Breast epithelium (tissue), 3 donors: Measurements from ENCODE around the gene ISG20L2.

Experiments used
- POLR2A ChIP-seq: fragments of 450-650 bp; IDR thresholded peaks from one replicate; pipeline ENCODE4 v1.6.1; 2016; ENCODE audit warnings: antibody characterized with exemption, mild to moderate bottlenecking, moderate library complexity
- TF ChIP-seq, protein P1 (sequence below), 3 donors: fragments of 450-650 bp; IDR thresholded peaks; one replicate each; pipeline ENCODE4 v1.5.1; 2016 to 2017; ENCODE audit warnings: antibody characterized with exemption in 3 of 3, mild to moderate bottlenecking in 3 of 3, moderate library complexity in 3 of 3

- TF ChIP-seq, protein P1, sequence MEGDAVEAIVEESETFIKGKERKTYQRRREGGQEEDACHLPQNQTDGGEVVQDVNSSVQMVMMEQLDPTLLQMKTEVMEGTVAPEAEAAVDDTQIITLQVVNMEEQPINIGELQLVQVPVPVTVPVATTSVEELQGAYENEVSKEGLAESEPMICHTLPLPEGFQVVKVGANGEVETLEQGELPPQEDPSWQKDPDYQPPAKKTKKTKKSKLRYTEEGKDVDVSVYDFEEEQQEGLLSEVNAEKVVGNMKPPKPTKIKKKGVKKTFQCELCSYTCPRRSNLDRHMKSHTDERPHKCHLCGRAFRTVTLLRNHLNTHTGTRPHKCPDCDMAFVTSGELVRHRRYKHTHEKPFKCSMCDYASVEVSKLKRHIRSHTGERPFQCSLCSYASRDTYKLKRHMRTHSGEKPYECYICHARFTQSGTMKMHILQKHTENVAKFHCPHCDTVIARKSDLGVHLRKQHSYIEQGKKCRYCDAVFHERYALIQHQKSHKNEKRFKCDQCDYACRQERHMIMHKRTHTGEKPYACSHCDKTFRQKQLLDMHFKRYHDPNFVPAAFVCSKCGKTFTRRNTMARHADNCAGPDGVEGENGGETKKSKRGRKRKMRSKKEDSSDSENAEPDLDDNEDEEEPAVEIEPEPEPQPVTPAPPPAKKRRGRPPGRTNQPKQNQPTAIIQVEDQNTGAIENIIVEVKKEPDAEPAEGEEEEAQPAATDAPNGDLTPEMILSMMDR (IDR thresholded peaks at IDR 0.05): no peak
- no peak for TF ChIP-seq POLR2A
These were observed 31.1 kb downstream of the ISG20L2 start for GRCh38 chr1:156697481-156697880.
